ENCODE measurements around the gene SORCS2. TPM values are rescaled to one million over a fixed set of nuclear protein-coding genes. Genes with fewer than 3 reads are reported as not detected.
"Not testable (repeated sequence)": the region's sequence is repeated elsewhere in the genome, so short reads cannot be mapped to it uniquely, and the experiment has no call there.

Gene SORCS2
- total RNA-seq, 1 donor from 2014 or later: 6.9 TPM

DNA sequence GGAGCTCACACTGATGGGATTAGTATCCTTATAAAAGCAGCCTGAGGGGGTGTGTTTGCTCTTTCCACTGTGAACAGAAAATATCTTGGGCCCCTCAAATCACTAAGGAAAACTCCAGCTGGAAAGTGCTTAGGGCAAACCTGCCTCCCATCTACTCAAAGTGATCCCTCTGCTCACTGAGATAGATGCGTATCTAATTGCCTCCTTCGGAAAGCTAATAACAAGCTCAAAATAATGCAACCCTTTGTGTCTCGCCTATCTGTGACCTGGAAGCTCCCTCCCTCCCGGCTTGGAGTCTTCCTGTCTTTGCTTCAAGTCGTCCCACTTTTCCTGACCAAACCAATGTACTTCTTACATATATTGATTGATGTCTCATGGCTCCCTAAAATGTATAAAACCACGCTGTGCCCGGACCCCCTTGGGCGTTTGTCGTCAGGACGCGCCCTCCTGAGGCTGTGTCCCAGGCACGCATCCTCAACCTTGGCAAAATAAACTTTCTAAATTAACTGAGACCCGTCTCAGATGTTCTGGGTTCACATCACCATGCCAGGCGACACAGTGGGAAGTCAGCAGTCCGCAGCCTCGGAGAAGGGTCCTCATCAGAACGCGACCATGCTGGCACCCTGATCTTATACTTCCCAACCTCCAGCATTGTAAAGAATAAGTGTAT lies 34.1 kb upstream of the SORCS2 start:
- intact Hi-C loops (cut with DNase I): loop anchor here (5.0 kb wide), 1 partner anchor 56 kb away; no protein-coding TSS in a partner anchor
- peak; percentile 43 for DNase-seq (ENCODE audit: low spot score)

GRCh38 chr4:7158991-7159390 lies 33.3 kb upstream of the SORCS2 start:
- DNase-seq (ENCODE audit: low spot score): peak; percentile 27

GRCh38 chr4:7159923-7160322 lies 32.4 kb upstream of the SORCS2 start:
- peak; percentile 43 for DNase-seq (ENCODE audit: low spot score)
- intact Hi-C loops (cut with DNase I): loop anchor here (5.0 kb wide), 1 partner anchor 58 kb away; no protein-coding TSS in a partner anchor

More at GRCh38 chr4:7158991-7159390, 33.3 kb upstream of the SORCS2 start:
- intact Hi-C loops (cut with DNase I): loop anchor here (5.0 kb wide), 1 partner anchor 57 kb away; no protein-coding TSS in a partner anchor

GRCh38 chr4:7160439-7160838 lies 31.9 kb upstream of the SORCS2 start:
- intact Hi-C loops (cut with DNase I): no loop called here
- peak; percentile 73 for DNase-seq (ENCODE audit: low spot score)

GRCh38 chr4:7160951-7161440 lies 31.3 kb upstream of the SORCS2 start:
- DNase-seq (ENCODE audit: low spot score): peak; percentile 58
- intact Hi-C loops (cut with DNase I): no loop called here

DNA sequence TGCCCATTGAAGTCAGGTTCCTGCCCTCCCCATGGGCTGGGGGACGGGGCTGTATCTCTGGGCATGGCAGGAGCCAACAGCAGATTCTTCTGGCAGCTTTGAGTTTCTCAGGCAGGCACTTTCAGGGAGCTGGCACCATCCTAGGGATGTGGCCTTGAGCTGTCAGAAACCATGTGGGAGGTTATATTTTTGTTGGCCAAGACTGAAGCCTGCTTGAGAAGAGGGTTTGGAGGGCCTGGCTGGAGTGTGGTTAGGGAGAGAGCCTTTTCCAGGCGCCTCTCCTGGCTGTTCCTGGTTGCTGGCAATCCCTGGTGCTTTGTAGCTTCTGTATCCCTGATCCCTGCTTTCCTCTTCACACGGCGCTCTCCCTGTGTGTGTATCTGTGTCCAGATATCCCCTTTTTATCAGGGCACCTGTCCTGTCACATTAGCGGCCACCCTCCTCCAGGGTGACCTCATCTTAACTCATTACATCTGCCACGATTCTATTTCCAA lies 30.6 kb upstream of the SORCS2 start:
- DNase-seq (ENCODE audit: low spot score): peak; percentile 63
- intact Hi-C loops (cut with DNase I): no loop called here

- peak; percentile 69 for DNase-seq (ENCODE audit: low spot score)
These were observed 27.1 kb upstream of the SORCS2 start for GRCh38 chr4:7165056-7165873.

DNA sequence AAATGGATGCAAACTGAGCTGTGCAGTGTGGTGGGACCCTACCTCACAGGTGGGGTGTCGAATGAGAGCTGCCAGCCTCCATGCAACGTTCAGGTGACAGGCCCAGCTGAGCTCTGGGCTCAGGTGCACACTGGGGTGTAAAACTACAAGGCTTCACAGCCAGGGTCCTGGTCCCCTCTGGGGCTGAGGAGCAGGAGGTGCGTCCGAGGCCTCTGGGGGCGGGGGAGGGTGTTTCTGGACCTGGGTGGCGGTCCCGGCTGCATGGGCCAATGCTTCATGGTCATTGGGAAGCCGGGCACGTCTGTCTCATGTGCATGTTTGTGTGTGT lies 26.5 kb upstream of the SORCS2 start:
- intact Hi-C loops (cut with DNase I): no loop called here
- DNase-seq (ENCODE audit: low spot score): peak; percentile 31

More at GRCh38 chr4:7165056-7165873, 27.1 kb upstream of the SORCS2 start:
- intact Hi-C loops (cut with DNase I): not testable (repeated sequence)

DNA sequence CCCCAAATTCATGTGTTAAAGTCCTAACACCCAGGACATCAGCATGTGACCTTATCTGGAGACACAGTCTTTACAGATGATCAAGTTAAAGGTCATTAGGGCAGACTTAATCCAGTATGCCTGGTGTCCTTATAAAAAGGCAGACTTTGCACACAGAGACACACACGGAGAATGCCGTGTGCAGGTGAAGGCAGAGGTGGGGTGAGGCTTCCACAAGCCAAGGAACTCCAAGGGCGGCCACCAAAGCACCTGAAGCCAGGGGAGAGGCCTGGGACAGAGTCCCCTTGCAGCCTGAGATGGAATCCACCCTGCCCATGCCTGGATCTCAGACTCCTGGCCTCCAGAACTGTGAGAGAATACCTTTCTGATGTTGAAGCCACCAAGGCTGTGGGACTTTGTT lies 26.1 kb upstream of the SORCS2 start:
- intact Hi-C loops (cut with DNase I): no loop called here
- peak; percentile 59 for DNase-seq (ENCODE audit: low spot score)

- intact Hi-C loops (cut with DNase I): no loop called here
These were observed 25.2 kb upstream of the SORCS2 start for GRCh38 chr4:7166981-7167700.

GRCh38 chr4:7167706-7168105 lies 24.6 kb upstream of the SORCS2 start:
- intact Hi-C loops (cut with DNase I): no loop called here
- DNase-seq (ENCODE audit: low spot score): peak; percentile 26

More at GRCh38 chr4:7166981-7167700, 25.2 kb upstream of the SORCS2 start:
- peak; percentile 68 for DNase-seq (ENCODE audit: low spot score)

DNA sequence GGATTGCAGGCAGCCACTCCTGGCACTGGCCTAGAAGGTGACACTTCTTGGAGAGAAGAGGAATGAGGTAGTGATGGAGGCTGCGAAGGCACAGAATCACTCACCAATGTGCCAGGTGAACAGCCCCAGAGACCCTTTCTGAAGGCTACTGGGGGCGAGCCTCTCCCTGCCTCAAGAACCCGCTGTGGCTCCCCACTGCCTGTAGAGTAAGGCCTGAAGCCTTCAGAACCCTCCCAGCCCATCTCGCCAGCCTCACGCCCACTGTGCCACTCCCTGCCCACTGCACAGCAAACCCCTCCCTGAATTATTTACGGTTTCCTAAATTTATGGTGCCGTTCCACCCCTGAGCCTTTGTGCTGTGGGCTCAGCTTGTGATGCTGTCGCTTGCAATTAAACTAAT lies 24.2 kb upstream of the SORCS2 start:
- intact Hi-C loops (cut with DNase I): no loop called here
- DNase-seq (ENCODE audit: low spot score): no peak

- intact Hi-C loops (cut with DNase I): no loop called here
- DNase-seq (ENCODE audit: low spot score): peak; percentile 15
These were observed 23.2 kb upstream of the SORCS2 start for GRCh38 chr4:7169134-7169533.

- peak; percentile 15 for DNase-seq (ENCODE audit: low spot score)
- intact Hi-C loops (cut with DNase I): no loop called here
These were observed 22.3 kb upstream of the SORCS2 start for GRCh38 chr4:7170012-7170411.

GRCh38 chr4:7171191-7171900 lies 21.0 kb upstream of the SORCS2 start:
- intact Hi-C loops (cut with DNase I): no loop called here
- peak; percentile 19 for DNase-seq (ENCODE audit: low spot score)

GRCh38 chr4:7172508-7172907 lies 19.8 kb upstream of the SORCS2 start:
- intact Hi-C loops (cut with DNase I): no loop called here
- no peak for DNase-seq (ENCODE audit: low spot score)

DNA sequence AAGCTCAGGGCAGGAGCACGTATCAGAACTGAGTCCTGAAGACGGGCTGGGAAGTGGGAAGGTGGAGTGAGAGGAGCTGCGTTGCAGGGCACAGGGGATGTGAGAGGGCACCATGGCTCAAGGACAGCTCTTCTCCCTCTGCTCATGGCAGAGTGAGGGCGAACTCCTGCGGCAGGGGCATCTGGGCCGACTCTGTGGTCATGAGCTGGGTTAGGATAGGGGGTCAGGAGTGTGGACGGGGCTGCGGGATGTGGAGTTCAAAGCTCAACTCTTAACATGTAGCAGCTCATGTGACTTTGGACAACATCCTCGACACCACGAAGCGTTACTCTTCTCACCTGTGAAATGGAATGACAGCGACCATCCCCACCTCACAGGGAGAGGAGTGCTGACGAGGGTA lies 19.4 kb upstream of the SORCS2 start:
- intact Hi-C loops (cut with DNase I): no loop called here
- peak; percentile 49 for DNase-seq (ENCODE audit: low spot score)

DNA sequence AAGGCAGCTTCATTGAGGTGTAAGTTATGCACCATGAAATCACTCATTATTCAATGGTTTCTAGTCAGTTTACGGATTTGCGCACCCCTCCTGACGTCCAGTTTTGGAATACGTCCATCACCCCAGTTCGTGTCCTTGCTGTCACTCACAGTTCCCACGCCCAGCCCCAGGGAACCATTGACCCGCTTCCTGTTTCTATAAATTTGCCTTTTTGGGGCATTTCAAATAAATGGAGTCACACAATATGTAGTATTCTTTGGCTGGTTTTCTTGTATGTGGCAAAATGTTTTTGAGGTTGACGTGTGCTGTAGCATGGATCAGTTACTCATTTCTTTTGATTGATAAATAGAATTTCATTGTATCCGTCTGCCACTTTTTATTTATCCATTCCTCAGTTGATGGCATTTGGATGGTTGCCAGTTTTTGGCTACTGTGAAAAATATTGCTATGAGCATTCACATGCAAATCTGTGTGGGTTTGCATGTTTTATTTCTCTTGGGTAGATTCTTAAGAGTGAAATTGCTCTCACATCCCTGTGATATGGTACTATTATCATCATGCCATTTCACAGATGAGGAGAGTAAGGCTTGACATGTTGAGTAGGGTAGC lies 18.4 kb upstream of the SORCS2 start:
- DNase-seq (ENCODE audit: low spot score): peak; percentile 27

GRCh38 chr4:7179158-7179557 lies 13.2 kb upstream of the SORCS2 start:
- intact Hi-C loops (cut with DNase I): no loop called here
- no peak for DNase-seq (ENCODE audit: low spot score)

More for the DNA sequence above, 18.4 kb upstream of the SORCS2 start:
- intact Hi-C loops (cut with DNase I): no loop called here

All from cardiac septum (tissue), 1 donor.